Ascending aorta (tissue), 2 donors: Measurements from ENCODE around the gene AHNAK2. TPM values are rescaled to one million over a fixed set of nuclear protein-coding genes. Genes with fewer than 3 reads are reported as not detected.

Experiments used
- DNase-seq, 2 donors: peaks; one replicate each; pipeline ENCODE4 v3.0.0-alpha.2; 2019; ENCODE audit warnings: low spot score in 2 of 2
- H3K27ac ChIP-seq, 2 donors: fragments of 200-600 bp; sonication (generic); one replicate each; pipeline ENCODE4 v1.5.1; 2016 to 2017; ENCODE audit warnings: mild to moderate bottlenecking in 1 of 2
- H3K27me3 ChIP-seq: fragments of 200-600 bp; sonication (generic); one replicate; pipeline ENCODE4 v1.5.1; 2017
- H3K36me3 ChIP-seq, 2 donors: fragments of 200-600 bp; sonication (generic); one replicate each; pipeline ENCODE4 v1.5.1; 2016
- H3K4me1 ChIP-seq, 2 donors: fragments of 200-600 bp; sonication (generic); one replicate each; pipeline ENCODE4 v1.5.1; 2016 to 2017; ENCODE audit warnings: mild to moderate bottlenecking in 1 of 2
- H3K4me3 ChIP-seq, 2 donors: fragments of 200-600 bp; sonication (generic); one replicate each; pipeline ENCODE4 v1.5.1; 2016 to 2017; ENCODE audit warnings: mild to moderate bottlenecking in 1 of 2
- H3K9me3 ChIP-seq, 2 donors: fragments of 200-600 bp; sonication (generic); one replicate each; pipeline ENCODE4 v1.5.1; 2016
- intact Hi-C: fragments of 100-400 bp; cut with DNase I; formaldehyde crosslinking; loops from one replicate; pipeline ENCODE4 v1.15.1; 2023
- total RNA-seq: library from RNA; depleted of rRNA; stranded (reverse); fragments of >200 nt; gene quantifications from one replicate; pipeline ENCODE4 v1.1.0, GENCODE V29; 2016
- TF ChIP-seq, protein P1 (sequence below), 3 experiments: fragments of 200-600 bp in 2 of 3; fragments of 450-650 bp in 1 of 3; sonication (generic) in 2 of 3; IDR thresholded peaks; one replicate each; pipeline ENCODE4 v1.5.1; 2016 to 2019; ENCODE audit warnings: antibody characterized with exemption in 3 of 3, mild to moderate bottlenecking in 1 of 3, moderate library complexity in 1 of 3

Gene AHNAK2
- total RNA-seq, 1 donor from 2014 or later = 35.5 TPM

DNA sequence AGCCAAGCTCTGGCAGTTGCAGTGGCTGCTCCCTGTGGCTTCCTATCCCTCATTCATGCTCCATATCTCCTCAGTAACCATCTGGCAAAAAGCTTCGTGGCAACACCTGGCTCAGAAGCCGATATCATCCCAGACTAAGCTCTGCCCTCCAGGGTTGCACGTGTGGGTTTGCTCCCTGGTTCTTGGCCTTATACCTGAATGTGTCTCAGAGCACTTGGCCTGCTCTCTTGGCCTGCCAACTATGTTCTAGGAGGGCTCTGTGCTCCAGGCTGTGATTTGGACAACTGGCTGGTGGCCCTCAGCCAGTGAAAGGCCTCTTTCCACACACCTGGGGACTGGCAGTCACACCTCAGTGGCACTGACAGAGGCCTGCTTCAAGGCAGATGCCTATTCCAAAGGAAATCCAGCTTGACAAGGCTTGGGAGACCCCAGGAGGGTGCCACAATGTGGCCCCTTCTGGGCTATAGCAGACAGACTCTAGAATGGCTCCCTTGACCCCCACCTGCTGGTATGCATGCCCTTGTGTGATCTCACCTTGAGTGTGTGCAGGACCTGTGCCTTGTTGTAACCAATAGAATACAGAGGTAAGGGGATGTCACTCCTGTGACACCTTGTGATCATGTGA is 43.0 kb downstream of the AHNAK2 start:
- H3K4me3 ChIP-seq = no peak overlapping the region
- H3K9me3 ChIP-seq = no peaks in the 10 kb centered on the region
- H3K4me1 ChIP-seq = peaks cover 0 to 7% of the 10 kb centered on the region in 2 donors
- no peaks in the 10 kb centered on the region for H3K27me3 ChIP-seq
- no peak overlapping the region for H3K27ac ChIP-seq
- intact Hi-C loops = loop anchor here (2.0 kb wide), 1 partner anchor 32 kb away; no protein-coding TSS in a partner anchor
- peak in 1 of 2 donors; percentile 50 for DNase-seq
- peaks cover 0 to 1% of the 10 kb centered on the region in 2 donors for H3K36me3 ChIP-seq
- TF ChIP-seq, protein P1, sequence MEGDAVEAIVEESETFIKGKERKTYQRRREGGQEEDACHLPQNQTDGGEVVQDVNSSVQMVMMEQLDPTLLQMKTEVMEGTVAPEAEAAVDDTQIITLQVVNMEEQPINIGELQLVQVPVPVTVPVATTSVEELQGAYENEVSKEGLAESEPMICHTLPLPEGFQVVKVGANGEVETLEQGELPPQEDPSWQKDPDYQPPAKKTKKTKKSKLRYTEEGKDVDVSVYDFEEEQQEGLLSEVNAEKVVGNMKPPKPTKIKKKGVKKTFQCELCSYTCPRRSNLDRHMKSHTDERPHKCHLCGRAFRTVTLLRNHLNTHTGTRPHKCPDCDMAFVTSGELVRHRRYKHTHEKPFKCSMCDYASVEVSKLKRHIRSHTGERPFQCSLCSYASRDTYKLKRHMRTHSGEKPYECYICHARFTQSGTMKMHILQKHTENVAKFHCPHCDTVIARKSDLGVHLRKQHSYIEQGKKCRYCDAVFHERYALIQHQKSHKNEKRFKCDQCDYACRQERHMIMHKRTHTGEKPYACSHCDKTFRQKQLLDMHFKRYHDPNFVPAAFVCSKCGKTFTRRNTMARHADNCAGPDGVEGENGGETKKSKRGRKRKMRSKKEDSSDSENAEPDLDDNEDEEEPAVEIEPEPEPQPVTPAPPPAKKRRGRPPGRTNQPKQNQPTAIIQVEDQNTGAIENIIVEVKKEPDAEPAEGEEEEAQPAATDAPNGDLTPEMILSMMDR (IDR thresholded peaks at IDR 0.05) = no peak

DNA sequence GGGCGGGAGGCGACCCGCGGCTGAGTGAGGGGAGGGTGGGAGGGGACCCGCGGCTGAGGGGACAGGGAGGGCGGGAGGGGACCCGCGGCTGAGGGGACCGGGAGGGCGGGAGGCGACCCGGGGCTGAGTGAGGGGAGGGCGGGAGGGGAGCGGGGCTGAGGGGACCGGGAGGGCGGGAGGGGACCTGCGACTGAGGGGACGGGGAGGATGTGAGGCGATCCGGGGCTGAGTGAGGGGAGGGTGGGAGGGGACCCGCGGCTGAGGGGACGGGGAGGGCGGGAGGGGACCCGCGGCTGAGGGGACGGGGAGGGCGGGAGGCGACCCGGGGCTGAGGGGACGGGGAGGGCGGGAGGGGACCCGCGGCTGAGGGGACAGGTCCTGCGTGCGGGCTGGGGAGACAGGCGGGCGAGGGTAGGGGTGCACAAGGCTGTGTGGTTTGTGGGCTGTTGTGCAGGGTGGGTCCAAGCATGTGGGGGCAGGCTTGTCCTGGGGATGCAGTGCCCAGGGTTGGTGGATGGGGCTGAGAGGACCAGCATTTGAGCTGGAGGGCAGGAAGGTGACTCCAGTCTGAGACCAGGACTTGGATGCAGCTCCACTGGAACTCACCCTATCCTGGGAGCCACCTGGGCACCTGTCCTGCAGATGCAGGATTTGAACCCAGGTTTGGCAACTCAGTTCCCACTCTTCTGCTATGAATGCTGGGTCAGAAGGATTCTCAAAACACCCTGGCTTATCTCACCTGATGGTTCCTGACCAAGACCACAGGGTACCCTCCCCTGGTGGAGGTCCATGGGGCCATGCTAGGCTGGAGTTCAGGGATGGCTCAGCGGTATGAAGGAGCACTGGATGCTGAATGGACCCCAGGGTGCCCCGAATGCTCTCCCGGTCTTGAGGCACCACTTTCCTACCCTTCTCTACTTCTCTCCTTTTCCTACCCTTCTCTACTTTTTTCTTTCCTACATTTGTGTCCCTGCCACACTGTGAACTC is 44.1 kb downstream of the AHNAK2 start:
- TF ChIP-seq, protein P1 (IDR thresholded peaks at IDR 0.05) = no peak

DNA sequence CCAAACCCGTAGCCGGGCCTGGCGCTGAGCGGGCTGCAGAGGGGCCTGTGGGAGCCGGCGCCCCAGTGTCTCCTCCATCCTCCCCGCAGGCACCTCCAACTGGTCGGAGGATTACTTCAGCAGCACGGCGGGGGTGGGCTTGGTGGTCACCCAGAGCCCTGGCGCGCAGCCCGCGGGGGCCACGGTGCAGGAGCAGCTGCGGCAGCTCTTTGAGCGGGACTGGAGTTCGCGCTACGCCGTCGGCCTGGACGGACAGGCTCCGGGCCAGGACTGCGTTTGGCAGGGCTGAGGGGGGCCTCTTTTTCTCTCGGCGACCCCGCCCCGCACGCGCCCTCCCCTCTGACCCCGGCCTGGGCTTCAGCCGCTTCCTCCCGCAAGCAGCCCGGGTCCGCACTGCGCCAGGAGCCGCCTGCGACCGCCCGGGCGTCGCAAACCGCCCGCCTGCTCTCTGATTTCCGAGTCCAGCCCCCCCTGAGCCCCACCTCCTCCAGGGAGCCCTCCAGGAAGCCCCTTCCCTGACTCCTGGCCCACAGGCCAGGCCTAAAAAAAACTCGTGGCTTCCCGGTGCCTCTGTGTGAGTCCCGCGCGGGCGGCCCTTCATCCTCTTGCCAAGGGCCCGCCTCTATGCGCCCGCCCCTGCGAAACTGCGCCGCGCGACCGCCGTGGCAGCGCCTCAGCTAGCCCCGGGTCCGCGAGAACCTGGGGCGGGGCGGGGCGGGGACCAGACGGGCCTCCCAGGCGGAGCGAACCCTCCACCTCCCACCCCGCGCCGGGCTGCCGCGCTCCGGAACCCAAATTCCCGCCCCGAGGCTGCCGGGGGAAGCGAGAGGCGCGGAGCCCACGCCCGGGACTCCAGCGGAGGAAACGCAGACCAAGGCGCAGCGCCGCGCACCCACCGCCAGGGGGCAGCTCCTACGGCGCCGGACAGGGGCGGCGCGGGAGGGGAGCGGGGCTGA is 45.2 kb downstream of the AHNAK2 start:
- Histone ChIP-seq H3K27ac (peak overlapping the region; percentile 37 to 62), H3K27me3 (no peaks in the 10 kb centered on the region), H3K4me1 (peaks cover 0 to 7% of the 10 kb centered on the region in 2 donors), H3K4me3 (peak overlapping the region; percentile 45 to 70), H3K36me3 (no peaks in the 10 kb centered on the region), H3K9me3 (no peaks in the 10 kb centered on the region)
- TF ChIP-seq, protein P1 (IDR thresholded peaks at IDR 0.05) = peak; percentile 72 to 90 (median 74)
- DNase-seq = peak; percentile 27 to 94
- intact Hi-C loops = loop anchor here (1.0 to 2.0 kb wide), 4 partner anchors 42 to 112 kb away; partner anchors contain the start of genes CDCA4 and CLBA1

More for the DNA sequence above, 44.1 kb downstream of the AHNAK2 start:
- H3K4me3 ChIP-seq = peak overlapping the region; percentile 45 to 70
- no peaks in the 10 kb centered on the region for H3K27me3 ChIP-seq
- H3K4me1 ChIP-seq = peaks cover 0 to 7% of the 10 kb centered on the region in 2 donors
- H3K9me3 ChIP-seq = no peaks in the 10 kb centered on the region
- DNase-seq = peak in 1 of 2 donors; percentile 63
- intact Hi-C loops = loop anchor here (1.0 to 2.0 kb wide), 5 partner anchors 33 to 111 kb away; partner anchors contain the start of genes CDCA4 and CLBA1
- no peaks in the 10 kb centered on the region for H3K36me3 ChIP-seq
- peak overlapping the region in 1 of 2 donors; percentile 62 for H3K27ac ChIP-seq

DNA sequence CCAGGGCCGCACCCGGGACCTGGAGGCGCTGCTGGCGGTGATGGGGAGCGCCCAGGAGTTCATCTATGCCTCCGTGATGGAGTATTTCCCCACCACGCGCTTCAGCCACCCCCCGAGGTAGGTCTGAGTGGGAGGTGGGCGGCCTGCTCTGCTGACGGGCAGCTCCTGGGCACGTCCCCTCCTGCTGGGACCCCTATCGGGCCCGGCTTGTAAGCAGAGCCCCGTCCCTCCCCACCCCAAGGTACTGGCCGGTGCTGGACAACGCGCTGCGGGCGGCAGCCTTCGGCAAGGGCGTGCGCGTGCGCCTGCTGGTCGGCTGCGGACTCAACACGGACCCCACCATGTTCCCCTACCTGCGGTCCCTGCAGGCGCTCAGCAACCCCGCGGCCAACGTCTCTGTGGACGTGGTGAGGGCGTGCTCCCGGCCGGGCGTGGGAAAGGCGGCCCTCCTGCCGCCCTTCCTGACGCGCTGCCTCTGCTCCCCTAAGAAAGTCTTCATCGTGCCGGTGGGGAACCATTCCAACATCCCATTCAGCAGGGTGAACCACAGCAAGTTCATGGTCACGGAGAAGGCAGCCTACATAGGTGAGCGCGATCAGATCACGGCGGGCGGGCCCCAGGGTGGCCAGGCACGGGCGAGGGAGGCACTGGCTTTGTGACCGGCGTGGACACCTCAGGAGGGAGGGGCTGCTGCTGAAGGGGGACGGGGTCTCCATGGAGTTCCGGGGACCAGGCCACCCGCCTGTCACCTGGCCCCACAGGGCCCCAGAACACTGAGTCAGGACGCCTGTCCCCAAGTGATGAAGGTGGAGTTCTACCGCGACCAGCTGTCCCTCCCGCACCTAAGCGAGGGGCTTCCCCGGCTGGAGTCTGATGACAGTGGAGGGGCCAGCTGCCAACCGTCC is 46.2 kb downstream of the AHNAK2 start:
- TF ChIP-seq, protein P1 (IDR thresholded peaks at IDR 0.05) = no peak
- intact Hi-C loops = loop anchor here (2.0 kb wide), 2 partner anchors 43 to 53 kb away; partner anchors contain the start of gene CLBA1
- no peaks in the 10 kb centered on the region for H3K27me3 ChIP-seq
- no peaks in the 10 kb centered on the region for H3K36me3 ChIP-seq
- peak overlapping the region in 1 of 2 donors; percentile 1 for H3K27ac ChIP-seq
- no peaks in the 10 kb centered on the region for H3K9me3 ChIP-seq
- peak overlapping the region; percentile 45 to 70 for H3K4me3 ChIP-seq
- peak in 1 of 2 donors; percentile 62 for DNase-seq
- peaks cover 0 to 7% of the 10 kb centered on the region in 2 donors for H3K4me1 ChIP-seq
